ENCODE results near the gene SYT17. TPM values are rescaled to one million over a fixed set of nuclear protein-coding genes. Genes with fewer than 3 reads are reported as not detected.
A peak's percentile ranks its signal among the peaks of the same experiment; 100 is the strongest.

SYT17 gene
- total RNA-seq, 1 donor from 2014 or later = 25.4 TPM

- H3K4me1 Mint-ChIP-seq = peaks cover 74% of the 10 kb centered on the region
- intact Hi-C loops (cut with micrococcal nuclease) = loop anchor here (1.0 to 5.0 kb wide), 6 partner anchors 42 to 312 kb away; partner anchors contain the start of genes CCP110, COQ7, GDE1 and SYT17
- peaks cover 15% of the 10 kb centered on the region for H3K36me3 Mint-ChIP-seq (ENCODE audit: low read depth)
- DNase-seq = no peak
- POLR2A ChIA-PET = interaction anchor here (0.6 to 2.0 kb wide), 18 partner anchors 10 to 1199 kb away, joined by 3 to 10 read pairs (median 4); partner anchors contain the start of genes ACSM5, COQ7 and VPS35L
- CTCF ChIA-PET = interaction anchor here (1.1 to 1.3 kb wide), 3 partner anchors 28 to 124 kb away, joined by 3 to 7 read pairs (median 4); no protein-coding TSS in a partner anchor
- no peak for TF ChIP-seq CTCF (IDR thresholded peaks at IDR 0.05)
- peak overlapping the region; percentile 73 for H3K4me3 Mint-ChIP-seq
- peaks cover 10% of the 10 kb centered on the region for H3K9me3 Mint-ChIP-seq
- peak; percentile 69 for ATAC-seq (ENCODE audit: low read depth)
- peak overlapping the region; percentile 98 for H3K27ac Mint-ChIP-seq
- no peaks in the 10 kb centered on the region for H3K27me3 Mint-ChIP-seq
Measured at GRCh38 chr16:19210280-19210924, 42.4 kb downstream of the SYT17 start.

GRCh38 chr16:19210968-19211367 lies 42.9 kb downstream of the SYT17 start:
- H3K4me3 Mint-ChIP-seq = peak overlapping the region; percentile 73
- H3K9me3 Mint-ChIP-seq = peaks cover 12% of the 10 kb centered on the region
- peaks cover 18% of the 10 kb centered on the region for H3K36me3 Mint-ChIP-seq (ENCODE audit: low read depth)
- no peak for TF ChIP-seq CTCF (IDR thresholded peaks at IDR 0.05)
- peaks cover 69% of the 10 kb centered on the region for H3K4me1 Mint-ChIP-seq
- intact Hi-C loops (cut with micrococcal nuclease) = loop anchor here (1.0 to 5.0 kb wide), 6 partner anchors 43 to 311 kb away; partner anchors contain the start of genes CCP110, COQ7, GDE1 and SYT17
- ChIA-PET POLR2A (interaction anchor here (0.6 to 2.0 kb wide), 15 partner anchors 10 to 1199 kb away, joined by 3 to 10 read pairs (median 6); partner anchors contain the start of genes ACSM5, COQ7 and VPS35L), CTCF (interaction anchor here (1.1 to 1.3 kb wide), 3 partner anchors 29 to 124 kb away, joined by 3 to 7 read pairs (median 4); no protein-coding TSS in a partner anchor)
- H3K27ac Mint-ChIP-seq = peak overlapping the region; percentile 98
- H3K27me3 Mint-ChIP-seq = no peaks in the 10 kb centered on the region
- ATAC-seq (ENCODE audit: low read depth) (peak; percentile 57), DNase-seq (peak; percentile 47)

- POLR2A ChIA-PET = interaction anchor here (1.5 kb wide), 1 partner anchor 93 kb away, joined by 9 read pairs; no protein-coding TSS in a partner anchor
- Mint-ChIP-seq H3K27me3 (no peaks in the 10 kb centered on the region), H3K36me3 (ENCODE audit: low read depth) (peaks cover 20% of the 10 kb centered on the region), H3K4me1 (peaks cover 60% of the 10 kb centered on the region), H3K4me3 (no peak overlapping the region), H3K9me3 (peaks cover 16% of the 10 kb centered on the region), H3K27ac (peak overlapping the region; percentile 98)
- DNase-seq (no peak), ATAC-seq (ENCODE audit: low read depth) (no peak)
- no peak for TF ChIP-seq CTCF (IDR thresholded peaks at IDR 0.05)
- CTCF ChIA-PET = no interaction called here
- intact Hi-C loops (cut with micrococcal nuclease) = loop anchor here (5.0 kb wide), 2 partner anchors 125 to 310 kb away; partner anchors contain the start of genes CCP110 and GDE1
Measured at GRCh38 chr16:19212059-19212458, 44.0 kb downstream of the SYT17 start.

GRCh38 chr16:19213885-19214284 lies 45.8 kb downstream of the SYT17 start:
- ATAC-seq (ENCODE audit: low read depth) (no peak), DNase-seq (no peak)
- POLR2A ChIA-PET = interaction anchor here (1.5 kb wide), 1 partner anchor 80 kb away, joined by 6 read pairs; no protein-coding TSS in a partner anchor
- H3K4me1 Mint-ChIP-seq = peaks cover 46% of the 10 kb centered on the region
- H3K27me3 Mint-ChIP-seq = no peaks in the 10 kb centered on the region
- peak overlapping the region; percentile 41 for H3K27ac Mint-ChIP-seq
- CTCF ChIA-PET = interaction anchor here (1.5 kb wide), 1 partner anchor 34 kb away, joined by 3 read pairs; no protein-coding TSS in a partner anchor
- intact Hi-C loops (cut with micrococcal nuclease) = loop anchor here (5.0 kb wide), 2 partner anchors 127 to 308 kb away; partner anchors contain the start of genes CCP110 and GDE1
- H3K36me3 Mint-ChIP-seq (ENCODE audit: low read depth) = peaks cover 19% of the 10 kb centered on the region
- no peak for TF ChIP-seq CTCF (IDR thresholded peaks at IDR 0.05)
- no peak overlapping the region for H3K4me3 Mint-ChIP-seq
- peaks cover 14% of the 10 kb centered on the region for H3K9me3 Mint-ChIP-seq

GRCh38 chr16:19215705-19216104 lies 47.7 kb downstream of the SYT17 start:
- DNase-seq (no peak), ATAC-seq (ENCODE audit: low read depth) (no peak)
- Mint-ChIP-seq H3K27me3 (no peaks in the 10 kb centered on the region), H3K4me3 (no peak overlapping the region), H3K36me3 (ENCODE audit: low read depth) (peaks cover 25% of the 10 kb centered on the region), H3K4me1 (peaks cover 34% of the 10 kb centered on the region), H3K27ac (no peak overlapping the region), H3K9me3 (peaks cover 14% of the 10 kb centered on the region)
- ChIA-PET POLR2A (no interaction called here), CTCF (no interaction called here)
- no peak for TF ChIP-seq CTCF (IDR thresholded peaks at IDR 0.05)
- intact Hi-C loops (cut with micrococcal nuclease) = no loop called here
